Spinal cord (tissue), 10 donors: Measurements from ENCODE around the gene SETD2. TPM values are rescaled to one million over a fixed set of nuclear protein-coding genes. Genes with fewer than 3 reads are reported as not detected.
"Not testable (repeated sequence)": the region's sequence is repeated elsewhere in the genome, so short reads cannot be mapped to it uniquely, and the experiment has no call there.

Source experiments
- DNase-seq, 6 donors: peaks; one replicate each; pipeline versions ENCODE4 v3.0.0 to v3.0.0-alpha.2; 2013 to 2015; ENCODE audit warnings: low spot score in 6 of 6, low read depth in 4 of 6
- H3K27ac ChIP-seq: one replicate; pipeline ENCODE4 v1.5.1; 2013; ENCODE audit warnings: low read depth, low read length, control low read depth
- H3K27me3 ChIP-seq: one replicate; pipeline ENCODE4 v1.6.1; 2013; ENCODE audit warnings: low read length; ENCODE audit not compliant: control insufficient read depth, insufficient read depth
- H3K36me3 ChIP-seq: one replicate; pipeline ENCODE4 v1.6.1; 2013; ENCODE audit warnings: low read length; ENCODE audit not compliant: control insufficient read depth, insufficient read depth
- H3K4me1 ChIP-seq: one replicate; pipeline ENCODE4 v1.6.1; 2013; ENCODE audit warnings: low read length; ENCODE audit not compliant: control insufficient read depth, insufficient read depth
- H3K4me3 ChIP-seq: one replicate; pipeline ENCODE4 v1.5.1; 2013; ENCODE audit warnings: low read depth, low read length, control low read depth
- H3K9me3 ChIP-seq: one replicate; pipeline ENCODE4 v1.6.1; 2013; ENCODE audit warnings: low read length; ENCODE audit not compliant: control insufficient read depth, insufficient read depth
- WGBS: methylation state at CpG from one replicate; pipeline ENCODE4 v1.1.5; 2013; ENCODE audit warnings: missing lambda C conversion rate; ENCODE audit not compliant: insufficient coverage; 5-methylcytosine and 5-hydroxymethylcytosine counted together
- long read RNA-seq, 4 donors: transcript quantifications; one replicate each; lab custom pipeline, GENCODE V29; 2026
- polyA plus RNA-seq, 2 donors: library from polyadenylated mRNA; unstranded; fragments of 120-200 nt; gene quantifications; one replicate each; pipeline ENCODE4 v1.2.1, GENCODE V29; 2013; ENCODE audit not compliant: insufficient read length in 2 of 2
- total RNA-seq, 2 donors: library from RNA; depleted of rRNA in 1 of 2; stranded (reverse); fragments of 120-200 nt in 1 of 2; fragments of >200 nt in 1 of 2; gene quantifications; one replicate each; pipeline versions ENCODE4 v1.2.3 to v1.2.4, GENCODE V29; 2013 to 2014
- donor health status: healthy.

The SETD2 gene, protein sequence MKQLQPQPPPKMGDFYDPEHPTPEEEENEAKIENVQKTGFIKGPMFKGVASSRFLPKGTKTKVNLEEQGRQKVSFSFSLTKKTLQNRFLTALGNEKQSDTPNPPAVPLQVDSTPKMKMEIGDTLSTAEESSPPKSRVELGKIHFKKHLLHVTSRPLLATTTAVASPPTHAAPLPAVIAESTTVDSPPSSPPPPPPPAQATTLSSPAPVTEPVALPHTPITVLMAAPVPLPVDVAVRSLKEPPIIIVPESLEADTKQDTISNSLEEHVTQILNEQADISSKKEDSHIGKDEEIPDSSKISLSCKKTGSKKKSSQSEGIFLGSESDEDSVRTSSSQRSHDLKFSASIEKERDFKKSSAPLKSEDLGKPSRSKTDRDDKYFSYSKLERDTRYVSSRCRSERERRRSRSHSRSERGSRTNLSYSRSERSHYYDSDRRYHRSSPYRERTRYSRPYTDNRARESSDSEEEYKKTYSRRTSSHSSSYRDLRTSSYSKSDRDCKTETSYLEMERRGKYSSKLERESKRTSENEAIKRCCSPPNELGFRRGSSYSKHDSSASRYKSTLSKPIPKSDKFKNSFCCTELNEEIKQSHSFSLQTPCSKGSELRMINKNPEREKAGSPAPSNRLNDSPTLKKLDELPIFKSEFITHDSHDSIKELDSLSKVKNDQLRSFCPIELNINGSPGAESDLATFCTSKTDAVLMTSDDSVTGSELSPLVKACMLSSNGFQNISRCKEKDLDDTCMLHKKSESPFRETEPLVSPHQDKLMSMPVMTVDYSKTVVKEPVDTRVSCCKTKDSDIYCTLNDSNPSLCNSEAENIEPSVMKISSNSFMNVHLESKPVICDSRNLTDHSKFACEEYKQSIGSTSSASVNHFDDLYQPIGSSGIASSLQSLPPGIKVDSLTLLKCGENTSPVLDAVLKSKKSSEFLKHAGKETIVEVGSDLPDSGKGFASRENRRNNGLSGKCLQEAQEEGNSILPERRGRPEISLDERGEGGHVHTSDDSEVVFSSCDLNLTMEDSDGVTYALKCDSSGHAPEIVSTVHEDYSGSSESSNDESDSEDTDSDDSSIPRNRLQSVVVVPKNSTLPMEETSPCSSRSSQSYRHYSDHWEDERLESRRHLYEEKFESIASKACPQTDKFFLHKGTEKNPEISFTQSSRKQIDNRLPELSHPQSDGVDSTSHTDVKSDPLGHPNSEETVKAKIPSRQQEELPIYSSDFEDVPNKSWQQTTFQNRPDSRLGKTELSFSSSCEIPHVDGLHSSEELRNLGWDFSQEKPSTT (N-terminal part only)
- 10 to 100 TPM; 55.8 to 72.0 TPM for total RNA-seq
- 10 to 100 TPM; 39.9 to 46.1 TPM for polyA plus RNA-seq
- long read RNA-seq, donor 1, partial matches to known transcripts = 20 of 20 reads
- long read RNA-seq, donor 1, other reads (novel, unspliced or antisense) = 0 of 20 reads
- long read RNA-seq, donor 2, partial matches to known transcripts = 0 of 5 reads
- long read RNA-seq, donor 2, other reads (novel, unspliced or antisense) = 5 of 5 reads
- long read RNA-seq, donor 3, partial matches to known transcripts = 0 of 9 reads
- long read RNA-seq, donor 3, other reads (novel, unspliced or antisense) = 9 of 9 reads
- long read RNA-seq, donor 4, partial matches to known transcripts = 0 of 14 reads
- long read RNA-seq, donor 4, other reads (novel, unspliced or antisense) = 14 of 14 reads

DNA sequence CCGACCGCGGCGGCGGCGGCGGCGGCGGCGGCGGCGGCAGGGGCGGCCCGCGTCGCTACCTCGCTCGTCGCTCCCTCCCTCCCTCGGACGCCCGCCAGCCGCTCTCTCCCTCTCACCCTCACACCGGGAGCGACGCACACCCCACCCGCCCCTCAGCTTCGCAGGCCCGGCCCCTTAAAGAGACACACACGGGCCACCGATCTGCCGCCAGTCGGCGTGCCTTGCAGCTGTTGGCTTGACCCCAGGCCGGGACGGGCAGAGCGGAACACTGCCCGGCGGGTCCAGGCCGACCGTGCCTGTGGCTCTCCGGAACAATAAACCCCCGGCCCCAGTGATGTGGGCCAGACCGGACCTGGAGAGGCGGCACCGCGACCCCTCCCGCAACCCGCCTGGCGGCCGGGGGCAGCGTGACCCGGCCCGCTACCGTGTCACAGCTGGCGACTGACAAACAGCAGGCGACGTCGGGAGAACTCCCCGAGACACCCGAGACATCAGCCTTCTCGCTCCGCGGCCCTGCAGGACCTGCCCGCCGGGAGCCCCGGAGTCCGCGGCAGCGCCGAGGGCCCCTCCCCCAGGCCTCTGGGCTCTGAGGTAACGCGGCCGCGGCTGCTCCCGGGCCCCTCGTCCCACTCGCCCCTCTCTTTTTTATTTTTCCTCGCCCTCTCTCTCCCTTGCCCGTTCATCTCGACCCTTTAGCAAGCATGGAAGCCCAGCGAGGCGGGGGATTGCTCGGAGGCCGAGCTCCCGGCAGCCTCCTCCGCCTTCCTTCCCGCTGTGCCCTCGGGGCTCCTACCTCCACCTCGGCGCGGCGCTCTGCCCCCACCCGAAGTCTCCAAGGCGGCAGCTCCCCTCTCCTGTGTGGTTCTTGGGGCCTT lies at the start of gene SETD2:
Gene SETD2, minus strand, starts transcription at position 107 of the 875 bp plus-strand sequence. CDS start 189 bp downstream, outside the sequence.
- H3K27ac ChIP-seq = peak within 1 kb of the TSS; percentile 95
- no peaks in the 10 kb centered on the region for H3K36me3 ChIP-seq
- peaks cover 21% of the 10 kb centered on the region for H3K4me1 ChIP-seq
- DNase-seq = peak; percentile 61 to 97 (median 85)
- peak within 1 kb of the TSS; percentile 91 for H3K4me3 ChIP-seq
- no peaks in the 10 kb centered on the region for H3K9me3 ChIP-seq
- 0% methylated on average over 78 of the region's 95 CpGs for WGBS
- H3K27me3 ChIP-seq = no peaks in the 10 kb centered on the region

DNA sequence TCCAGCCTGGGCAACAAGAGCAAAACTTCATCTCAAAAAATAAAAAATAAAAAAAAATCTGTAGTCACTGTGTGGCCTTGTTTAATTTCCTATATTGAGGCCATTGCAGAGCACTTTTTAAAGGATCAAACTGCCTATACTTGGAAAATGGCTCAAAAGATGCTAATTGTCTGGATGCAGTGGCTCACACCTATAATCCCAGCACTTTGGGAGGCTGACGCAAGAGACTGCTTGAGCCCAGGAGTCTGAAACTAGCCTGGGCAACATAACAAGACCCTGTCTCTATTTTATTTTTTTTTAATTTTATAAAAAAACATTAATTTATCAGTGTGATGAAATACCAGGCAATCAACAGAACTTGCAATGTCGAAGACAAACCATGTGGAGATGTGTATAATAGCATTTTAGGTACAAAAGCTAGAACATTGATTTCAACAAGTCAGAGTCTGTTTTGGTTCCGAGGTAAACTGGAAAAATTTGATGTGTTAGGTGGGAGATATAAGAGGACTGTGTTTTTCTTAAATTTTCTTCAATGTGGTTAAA lies 47.0 kb upstream of the SETD2 start:
- Histone ChIP-seq H3K36me3 (no peaks in the 10 kb centered on the region), H3K4me1 (no peaks in the 10 kb centered on the region), H3K27me3 (no peaks in the 10 kb centered on the region), H3K9me3 (no peaks in the 10 kb centered on the region), H3K27ac (no peak overlapping the region), H3K4me3 (no peak overlapping the region)
- no peak for DNase-seq
- 100% methylated on average over 1 of the region's 3 CpGs for WGBS

DNA sequence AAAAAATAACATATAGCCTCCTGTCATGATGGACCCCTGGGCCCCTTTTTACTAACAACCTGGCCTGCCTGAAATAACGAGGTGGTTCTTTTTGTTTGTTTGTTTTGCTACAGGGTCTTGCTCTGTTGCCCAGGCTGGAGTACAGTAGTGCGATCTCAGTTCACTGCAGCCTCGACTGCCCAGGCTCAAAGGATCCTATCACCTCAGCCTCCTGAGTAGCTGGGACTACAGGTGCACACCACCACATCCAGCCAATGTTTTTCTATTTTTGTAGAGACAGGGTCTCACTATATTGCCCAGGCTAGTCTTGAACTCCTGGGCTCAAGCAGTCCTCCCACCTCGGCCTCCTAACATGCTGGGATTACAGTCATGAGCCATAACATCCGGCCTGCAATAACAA lies 42.1 kb upstream of the SETD2 start:
- not testable (repeated sequence) for H3K4me1 ChIP-seq, H3K9me3 ChIP-seq, H3K27me3 ChIP-seq, DNase-seq, H3K36me3 ChIP-seq, H3K4me3 ChIP-seq, H3K27ac ChIP-seq
- 93% methylated on average over 3 of the region's 5 CpGs for WGBS

DNA sequence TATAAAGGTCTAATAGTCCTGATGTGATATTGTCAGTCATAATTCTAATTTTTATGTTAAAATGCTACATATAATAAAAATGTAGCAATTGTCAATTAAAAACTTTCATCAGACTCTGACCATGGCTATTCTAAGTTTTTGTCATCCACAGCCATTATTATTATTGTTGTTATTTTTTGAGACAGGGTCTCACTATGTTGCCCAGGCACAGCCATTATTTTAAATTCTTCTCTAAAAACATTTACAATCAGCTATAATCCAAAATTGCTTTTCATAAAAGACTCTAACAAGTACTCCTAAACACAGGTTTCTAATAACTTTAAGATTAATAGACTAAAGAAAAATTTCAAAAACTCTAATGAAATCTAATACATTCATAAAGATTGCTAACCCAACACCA lies 41.0 kb upstream of the SETD2 start:
- H3K36me3 ChIP-seq = no peaks in the 10 kb centered on the region

DNA sequence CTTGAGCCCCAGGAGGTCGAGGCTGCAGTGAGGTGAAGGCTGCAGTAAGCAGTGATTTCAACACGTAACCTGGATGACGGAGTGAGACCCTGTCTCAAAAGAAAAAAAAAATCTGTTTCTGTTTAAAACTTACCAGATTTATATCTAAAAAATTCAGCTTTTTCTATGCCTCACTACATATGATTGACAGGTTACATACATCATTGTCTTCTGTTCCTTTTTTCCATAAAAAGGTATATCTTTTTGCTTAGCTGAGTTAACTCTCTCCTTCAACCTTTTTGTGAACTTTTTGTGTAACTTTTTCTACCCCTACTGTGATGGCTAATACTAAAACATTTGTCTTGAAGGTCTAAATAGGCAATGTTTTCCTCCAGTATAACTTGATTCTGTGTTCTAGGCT lies 38.6 kb upstream of the SETD2 start:
- Histone ChIP-seq H3K36me3 (no peaks in the 10 kb centered on the region), H3K4me3 (no peak overlapping the region), H3K4me1 (no peaks in the 10 kb centered on the region), H3K27ac (no peak overlapping the region), H3K27me3 (no peaks in the 10 kb centered on the region), H3K9me3 (no peaks in the 10 kb centered on the region)
- no peak for DNase-seq
- 100% methylated on average over 1 of the region's 3 CpGs for WGBS

More for the DNA sequence above, 41.0 kb upstream of the SETD2 start:
- Histone ChIP-seq H3K27me3 (no peaks in the 10 kb centered on the region), H3K4me1 (no peaks in the 10 kb centered on the region), H3K9me3 (no peaks in the 10 kb centered on the region), H3K27ac (no peak overlapping the region), H3K4me3 (no peak overlapping the region)
- no peak for DNase-seq

DNA sequence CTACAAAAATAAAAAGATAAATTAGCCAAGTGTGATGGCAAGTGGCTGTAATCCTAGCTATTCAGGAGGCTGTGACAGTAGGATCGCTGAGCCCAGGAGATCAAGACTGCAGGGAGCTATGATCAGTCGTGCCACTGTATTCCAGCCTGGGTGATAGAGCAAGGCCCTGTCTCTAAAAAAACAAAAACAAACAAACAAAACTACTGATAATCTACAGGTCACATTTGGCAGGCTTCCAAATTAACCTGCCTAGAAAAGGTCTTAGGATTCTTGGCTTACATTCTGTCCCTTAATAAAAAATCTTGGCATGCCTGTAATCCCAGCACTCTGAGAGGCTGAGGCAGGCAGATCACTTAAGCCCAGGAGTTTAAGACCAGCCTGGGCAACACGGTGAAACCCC lies 33.4 kb upstream of the SETD2 start:
- Histone ChIP-seq H3K4me1 (no peaks in the 10 kb centered on the region), H3K27me3 (no peaks in the 10 kb centered on the region), H3K36me3 (no peaks in the 10 kb centered on the region), H3K9me3 (no peaks in the 10 kb centered on the region), H3K4me3 (no peak overlapping the region), H3K27ac (no peak overlapping the region)
- WGBS = 79% methylated on average over 2 of the region's 3 CpGs
- no peak for DNase-seq

DNA sequence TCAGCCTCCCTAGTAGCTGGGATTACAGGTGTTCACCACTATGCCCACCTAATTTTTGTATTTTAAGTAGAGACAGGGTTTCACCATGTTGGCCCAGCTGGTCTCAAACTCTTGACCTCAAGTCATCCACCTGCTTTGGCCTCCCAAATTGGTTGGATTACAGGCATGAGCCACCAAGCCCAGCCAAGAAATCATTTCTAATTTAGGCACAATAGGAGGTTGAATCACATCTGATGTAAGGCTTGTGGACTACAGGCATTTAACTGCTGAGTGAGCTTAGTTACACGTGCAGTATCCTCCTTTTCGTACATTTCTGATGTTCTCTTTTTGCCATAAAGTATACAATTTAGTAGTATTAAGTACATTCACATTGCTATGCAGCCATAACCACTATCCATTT lies 31.1 kb upstream of the SETD2 start:
- no CpG with 5 or more reads among the region's 2 CpGs for WGBS
- no peaks in the 10 kb centered on the region for H3K9me3 ChIP-seq
- H3K27ac ChIP-seq = no peak overlapping the region
- no peaks in the 10 kb centered on the region for H3K4me1 ChIP-seq
- no peak for DNase-seq
- no peaks in the 10 kb centered on the region for H3K27me3 ChIP-seq
- H3K4me3 ChIP-seq = no peak overlapping the region
- H3K36me3 ChIP-seq = no peaks in the 10 kb centered on the region
